K562 (cell line): ENCODE data around the gene PCDH9. TPM values are rescaled to one million over a fixed set of nuclear protein-coding genes. Genes with fewer than 3 reads are reported as not detected.

Experiments
- ATAC-seq: fragments of 200-7000 bp; cut with Tn5 transposase; 3 replicates; pipeline ENCODE4 v1.9.1; 2020; ENCODE audit warnings: moderate library complexity
- BruUV-seq: library from RNA; stranded (reverse); fragments of 400-500 nt; replicated peaks from 2 replicates; lab custom pipeline; 2021; lab: Mats Ljungman, UMichigan
- CTCF ChIA-PET: fragments of 300-600 bp; formaldehyde crosslinking; extraction: SDS; loops from one replicate; lab custom pipeline; 2021; ENCODE audit warnings: low intra/inter-chr PET ratio; lab: Yijun Ruan, JAX
- POLR2A ChIA-PET: fragments of 300-600, 350-650 bp; sonication (Branson Sonifier 250); formaldehyde crosslinking; extraction: SDS; loops from one replicate; lab custom pipeline; 2021; ENCODE audit warnings: antibody characterized with exemption, inconsistent platforms; lab: Yijun Ruan, JAX
- DNase-seq, 4 experiments: peaks; one replicate each; pipeline versions ENCODE4 v3.0.0 to v3.0.0-alpha.2; 2011 to 2018; ENCODE audit warnings: low spot score in 3 of 4, mixed read lengths in 3 of 4; ENCODE audit errors: extremely low read depth in 1 of 4
- FAIRE-seq: peaks from 2 replicates; lab custom pipeline; 2011; peaks lifted over from hg19 to GRCh38; lab: Jason Lieb, UNC
- H2AFZ ChIP-seq: 2 replicates; pipeline ENCODE4 v1.6.0; 2011; ENCODE audit warnings: low read depth, low read length, control low read depth, inconsistent platforms
- H3K27ac ChIP-seq: fragments of 200-600 bp; 3 replicates; pipeline ENCODE4 v1.8.0; 2011; ENCODE audit warnings: low read depth, mild to moderate bottlenecking, control low read depth, inconsistent platforms, low read length, moderate library complexity, mixed read lengths; ENCODE audit errors: extremely low read depth
- H3K27me3 ChIP-seq, 2 experiments: fragments of 300-600 bp in 1 of 2; 2 replicates in 1 of 2; 3 replicates in 1 of 2; pipeline versions ENCODE4 v1.6.0 to v1.8.0; 2011; ENCODE audit warnings: inconsistent platforms in 2 of 2, low read length in 2 of 2, mild to moderate bottlenecking in 1 of 2, mixed read lengths in 1 of 2, moderate library complexity in 1 of 2; ENCODE audit not compliant: control insufficient read depth in 2 of 2, insufficient read depth in 2 of 2
- H3K36me3 ChIP-seq: fragments of 300-600 bp; 3 replicates; pipeline ENCODE4 v1.8.0; 2011; ENCODE audit warnings: mild to moderate bottlenecking, low read length, inconsistent platforms; ENCODE audit not compliant: control insufficient read depth, insufficient read depth
- H3K4me1 ChIP-seq, 2 experiments: fragments of 200-600 bp in 1 of 2; replicated peaks in 1 of 2; 2 replicates in 1 of 2; 3 replicates in 1 of 2; pipeline versions ENCODE4 v1.5.1 to v1.8.0; 2011; ENCODE audit warnings: inconsistent platforms in 2 of 2, low read length in 2 of 2, mild to moderate bottlenecking in 1 of 2, mixed read lengths in 1 of 2, moderate library complexity in 1 of 2; ENCODE audit not compliant: control insufficient read depth in 2 of 2, insufficient read depth in 2 of 2
- H3K4me2 ChIP-seq: 2 replicates; pipeline ENCODE4 v1.6.1; 2011; ENCODE audit warnings: low read length, control low read depth, inconsistent platforms, mixed read lengths; ENCODE audit not compliant: insufficient read depth
- H3K4me3 ChIP-seq: fragments of 200-600 bp; sonication (generic), shearing (Covaris generic); 2 replicates; pipeline ENCODE4 v1.5.1; 2016; ENCODE audit warnings: control low read depth, inconsistent platforms
- H3K79me2 ChIP-seq: fragments of 200-600 bp; 3 replicates; pipeline ENCODE4 v1.8.0; 2011; ENCODE audit warnings: low read length, inconsistent platforms; ENCODE audit not compliant: control insufficient read depth, insufficient read depth
- H3K9ac ChIP-seq, 2 experiments: 2 replicates each; pipeline versions ENCODE4 v1.6.0 to v1.6.1; 2011; ENCODE audit warnings: low read depth in 2 of 2, low read length in 2 of 2, control low read depth in 1 of 2, inconsistent platforms in 1 of 2, mild to moderate bottlenecking in 1 of 2, mixed read lengths in 1 of 2; ENCODE audit not compliant: insufficient read depth in 1 of 2
- H3K9me1 ChIP-seq: one replicate; pipeline ENCODE4 v1.6.0; 2011; ENCODE audit warnings: inconsistent platforms, mild to moderate bottlenecking, low read length, moderate library complexity; ENCODE audit not compliant: control insufficient read depth, insufficient read depth
- H3K9me3 ChIP-seq: replicated peaks from 2 replicates; pipeline ENCODE4 v1.5.1; 2011; ENCODE audit warnings: low read depth, low read length, inconsistent platforms; ENCODE audit not compliant: control insufficient read depth, insufficient read depth
- H4K20me1 ChIP-seq: replicated peaks from 2 replicates; pipeline ENCODE4 v1.6.1; 2011; ENCODE audit warnings: low read length, inconsistent platforms, mixed read lengths; ENCODE audit not compliant: control insufficient read depth, insufficient read depth
- GABPA ChIP-seq: fragments of 200-800 bp; sonication (Bioruptor generic); conservative IDR thresholded peaks from 2 replicates; pipeline ENCODE4 v1.6.1; 2016; ENCODE audit warnings: low read depth, missing genetic modification characterization, missing compliant biosample characterization
- GTF2E2 ChIP-seq: fragments of 200-800 bp; sonication (Bioruptor generic); IDR thresholded peaks from 2 replicates; pipeline ENCODE4 v1.6.1; 2016; ENCODE audit warnings: missing genetic modification characterization, missing compliant biosample characterization
- HNRNPH1 ChIP-seq: fragments of 200-400 bp; formaldehyde crosslinking; optimal IDR thresholded peaks from 2 replicates; pipeline ENCODE3; 2017; ENCODE audit warnings: low read depth, mild to moderate bottlenecking, low read length, moderate library complexity
- HOMEZ ChIP-seq: fragments of 250-450 bp; sonication (Bioruptor Pico); IDR thresholded peaks from 2 replicates; pipeline ENCODE4 v1.4.0; 2020; ENCODE audit warnings: mild to moderate bottlenecking, moderate library complexity
- NFXL1 ChIP-seq: fragments of 450-650 bp; formaldehyde crosslinking; IDR thresholded peaks from 2 replicates; pipeline ENCODE4 v1.4.0; 2021; ENCODE audit warnings: mild to moderate bottlenecking
- PHF21A ChIP-seq: fragments of 450-650 bp; IDR thresholded peaks from 2 replicates; pipeline ENCODE4 v1.6.1; 2017; ENCODE audit warnings: low read depth, borderline replicate concordance
- POLR2AphosphoS2 ChIP-seq: IDR thresholded peaks from 2 replicates; pipeline ENCODE4 v1.6.1; 2012; ENCODE audit warnings: low read length, improper control_type of control experiment
- RAD51 ChIP-seq: fragments of 450-650 bp; IDR thresholded peaks from 2 replicates; pipeline ENCODE4 v1.7.1; 2016; ENCODE audit warnings: low read depth, mild to moderate bottlenecking, borderline replicate concordance
- SNRNP70 ChIP-seq: fragments of 200-400 bp; formaldehyde crosslinking; optimal IDR thresholded peaks from 2 replicates; pipeline ENCODE3; 2017; ENCODE audit warnings: low read depth, low read length
- SOX6 ChIP-seq: fragments of 450-650 bp; IDR thresholded peaks from 2 replicates; pipeline ENCODE4 v1.6.1; 2014; ENCODE audit warnings: mild to moderate bottlenecking
- ZNF146 ChIP-seq: IDR thresholded peaks from one replicate; pipeline ENCODE4 v1.6.1; 2018; ENCODE audit warnings: missing compliant biosample characterization; ENCODE audit not compliant: unreplicated experiment
- WGBS: fragments of 100-300 bp; shearing (Covaris generic); methylation state at CpG from one replicate; pipeline ENCODE4 v1.1.6; 2016; ENCODE audit warnings: low coverage, mixed read lengths; ENCODE audit not compliant: insufficient coverage; ENCODE audit errors: missing lambda C conversion rate; 5-methylcytosine and 5-hydroxymethylcytosine counted together
- in situ Hi-C: fragments of 300-500 bp; cut with MboI; formaldehyde crosslinking; loops from 4 replicates; pipeline ENCODE4 v1.15.0; 2018; ENCODE audit warnings: inconsistent platforms, mixed read lengths
- intact Hi-C: fragments of 100-400 bp; cut with micrococcal nuclease; formaldehyde crosslinking; loops from 2 replicates; pipeline ENCODE4 v1.14.2; 2022
- polyA plus RNA-seq, 8 experiments: library from polyadenylated mRNA; depleted of rRNA in 4 of 8; stranded (reverse) in 5 of 8; unstranded in 3 of 8; fragments of >200 nt; fragmentation: Nextera tagmentation in 2 of 8; fragmentation: Illumina TruSeq in 1 of 8; extraction: Ambion mirVana in 2 of 8; extraction: Trizol in 1 of 8; gene quantifications; 2 replicates each; pipeline versions ENCODE4 v1.2.1 to v1.2.3, GENCODE V29; 2011 to 2014; ENCODE audit warnings: inconsistent platforms in 1 of 8, missing spikeins in 1 of 8
- total RNA-seq, 7 experiments: library from RNA; depleted of rRNA in 6 of 7; stranded (reverse); fragments of >200 nt in 6 of 7; fragmentation: Illumina TruSeq in 2 of 7; extraction: Trizol in 2 of 7; gene quantifications; 2 replicates each; pipeline versions ENCODE4 v1.2.1 to v1.2.3, GENCODE V29; 2011 to 2021; ENCODE audit warnings: low replicate concordance in 1 of 7

The PCDH9 gene
- total and polyA plus RNA-seq, 9 of the 15 experiments (the other 6 are each of a cell fraction or from before 2014, with no cell fraction given) = 1.1 to 6.7 (median 4.9) TPM

- H3K4me1 ChIP-seq = no peaks in the 10 kb centered on the region
- H4K20me1 ChIP-seq = no peaks in the 10 kb centered on the region
- H3K79me2 ChIP-seq = no peaks in the 10 kb centered on the region
- POLR2A ChIA-PET = no interaction called here
- FAIRE-seq (no peak), ATAC-seq (no peak), DNase-seq (no peak)
- in situ Hi-C loops = no loop called here
- intact Hi-C loops = no loop called here
- no TSS peak for BruUV-seq
- H3K27ac ChIP-seq = no peak overlapping the region
- no peaks in the 10 kb centered on the region for H3K9me3 ChIP-seq
- H3K27me3 ChIP-seq = no peaks in the 10 kb centered on the region
- H3K36me3 ChIP-seq = no peaks in the 10 kb centered on the region
- no peak overlapping the region for H3K9ac ChIP-seq
- 20% methylated on average over 6 of the region's 6 CpGs for WGBS
- H3K9me1 ChIP-seq = no peaks in the 10 kb centered on the region
- H3K4me2 ChIP-seq = no peak overlapping the region
- CTCF ChIA-PET = no interaction called here
- H2AFZ ChIP-seq = no peak overlapping the region
- H3K4me3 ChIP-seq = no peak overlapping the region
- TF ChIP-seq SNRNP70 (no peak), ZNF146 (CRISPR knock-in tag) (no peak), PHF21A (no peak), POLR2AphosphoS2 (no peak), SOX6 (no peak), RAD51 (no peak), NFXL1 (no peak), HOMEZ (CRISPR knock-in tag) (no peak), HNRNPH1 (no peak), GTF2E2 (tag) (no peak), GABPA (tag) (no peak)
These were observed 824.0 kb downstream of the PCDH9 start for GRCh38 chr13:66405908-66406802.
